ENCODE results near the gene LAG3. TPM values are rescaled to one million over a fixed set of nuclear protein-coding genes. Genes with fewer than 3 reads are reported as not detected.

Gene LAG3
- polyA plus RNA-seq, 1 donor (not counting 4 experiments of a cell fraction or from before 2014, with no cell fraction given), result 0.09 TPM

GRCh38 chr12:6823182-6824084 lies 51.1 kb downstream of the LAG3 start:
- FAIRE-seq, result no peak
- peaks cover 66% of the 10 kb centered on the region for H3K27me3 ChIP-seq (ENCODE audit: control insufficient read depth, extremely low read depth, insufficient read depth, low read length)

GRCh38 chr12:6824085-6824775 lies 51.9 kb downstream of the LAG3 start:
- Histone ChIP-seq H4K20me1 (ENCODE audit: control insufficient read depth, extremely low read depth, insufficient read depth, low read length) (no peaks in the 10 kb centered on the region), H3K4me2 (ENCODE audit: control insufficient read depth, extremely low read depth, insufficient read depth, low read depth, low read length) (no peak overlapping the region), H3K9ac (ENCODE audit: control insufficient read depth, extremely low read depth, insufficient read depth, low read length) (no peak overlapping the region), H3K9me1 (ENCODE audit: control insufficient read depth, extremely low read depth, insufficient read depth, low read length) (no peaks in the 10 kb centered on the region), H3K79me2 (ENCODE audit: control insufficient read depth, insufficient read depth, low read length) (no peaks in the 10 kb centered on the region), H3K36me3 (ENCODE audit: control insufficient read depth in 2 of 2, extremely low read depth in 1 of 2, insufficient read depth in 2 of 2, low read length in 2 of 2) (no peaks in the 10 kb centered on the region), H3K27me3 (ENCODE audit: control insufficient read depth, extremely low read depth, insufficient read depth, low read length) (peaks cover 73% of the 10 kb centered on the region), H3K27ac (ENCODE audit: control insufficient read depth, insufficient read depth, low read length) (no peak overlapping the region), H2AFZ (ENCODE audit: control insufficient read depth, low read length) (no peak overlapping the region), H3K9me3 (ENCODE audit: control insufficient read depth, low read depth, low read length) (no peaks in the 10 kb centered on the region), H3K4me1 (ENCODE audit: control insufficient read depth, extremely low read depth, insufficient read depth, low read length) (peaks cover 12% of the 10 kb centered on the region), H3K4me3 (ENCODE audit: control insufficient read depth in 2 of 3, extremely low read depth in 1 of 3, insufficient read depth in 2 of 3, low read depth in 1 of 3, low read length in 3 of 3) (no peak overlapping the region)
- dilution Hi-C loops (cut with MboI; ENCODE audit: extremely low pct_ligation_motif_present, low sequenced_read_pairs), result no loop called here
- DNase-seq (ENCODE audit: low read depth, low spot score), result no peak
- no peak for TF ChIP-seq CTCF (optimal IDR thresholded peaks at IDR 0.05 in 1 of 3, IDR thresholded peaks at IDR 0.05 in 1 of 3, conservative IDR thresholded peaks at IDR 0.05 in 1 of 3; ENCODE audit: extremely low read depth in 1 of 3, insufficient read depth in 2 of 3, low read length in 3 of 3)
- TF ChIP-seq EZH2 (IDR thresholded peaks at IDR 0.05; ENCODE audit: low read length), result no peak
- no peak for FAIRE-seq

More at GRCh38 chr12:6823182-6824084, 51.1 kb downstream of the LAG3 start:
- H3K27ac ChIP-seq (ENCODE audit: control insufficient read depth, insufficient read depth, low read length), result no peak overlapping the region
- no peak overlapping the region for H3K9ac ChIP-seq (ENCODE audit: control insufficient read depth, extremely low read depth, insufficient read depth, low read length)
- no peaks in the 10 kb centered on the region for H3K36me3 ChIP-seq (ENCODE audit: control insufficient read depth in 2 of 2, extremely low read depth in 1 of 2, insufficient read depth in 2 of 2, low read length in 2 of 2)
- H3K4me2 ChIP-seq (ENCODE audit: control insufficient read depth, extremely low read depth, insufficient read depth, low read depth, low read length), result no peak overlapping the region
- DNase-seq (ENCODE audit: low read depth, low spot score), result no peak
- H3K4me1 ChIP-seq (ENCODE audit: control insufficient read depth, extremely low read depth, insufficient read depth, low read length), result peaks cover 12% of the 10 kb centered on the region
- dilution Hi-C loops (cut with MboI; ENCODE audit: extremely low pct_ligation_motif_present, low sequenced_read_pairs), result no loop called here
- no peak overlapping the region for H2AFZ ChIP-seq (ENCODE audit: control insufficient read depth, low read length)
- no peaks in the 10 kb centered on the region for H3K9me3 ChIP-seq (ENCODE audit: control insufficient read depth, low read depth, low read length)
- H3K4me3 ChIP-seq (ENCODE audit: control insufficient read depth in 2 of 3, extremely low read depth in 1 of 3, insufficient read depth in 2 of 3, low read depth in 1 of 3, low read length in 3 of 3), result no peak overlapping the region
- TF ChIP-seq CTCF (optimal IDR thresholded peaks at IDR 0.05 in 1 of 3, IDR thresholded peaks at IDR 0.05 in 1 of 3, conservative IDR thresholded peaks at IDR 0.05 in 1 of 3; ENCODE audit: extremely low read depth in 1 of 3, insufficient read depth in 2 of 3, low read length in 3 of 3), result no peak
- peak; percentile 40 for TF ChIP-seq EZH2 (IDR thresholded peaks at IDR 0.05; ENCODE audit: low read length)
- no peaks in the 10 kb centered on the region for H3K9me1 ChIP-seq (ENCODE audit: control insufficient read depth, extremely low read depth, insufficient read depth, low read length)
- H3K79me2 ChIP-seq (ENCODE audit: control insufficient read depth, insufficient read depth, low read length), result no peaks in the 10 kb centered on the region
- H4K20me1 ChIP-seq (ENCODE audit: control insufficient read depth, extremely low read depth, insufficient read depth, low read length), result no peaks in the 10 kb centered on the region
